Raji (cell line): ENCODE measurements around the gene STAC2.

Experiments
- POLR2A ChIP-seq: IDR thresholded peaks from 2 replicates; pipeline ENCODE4 v1.6.1; 2011; ENCODE audit warnings: low read depth, low read length, control low read depth; ENCODE audit not compliant: insufficient read depth

STAC2 gene

DNA sequence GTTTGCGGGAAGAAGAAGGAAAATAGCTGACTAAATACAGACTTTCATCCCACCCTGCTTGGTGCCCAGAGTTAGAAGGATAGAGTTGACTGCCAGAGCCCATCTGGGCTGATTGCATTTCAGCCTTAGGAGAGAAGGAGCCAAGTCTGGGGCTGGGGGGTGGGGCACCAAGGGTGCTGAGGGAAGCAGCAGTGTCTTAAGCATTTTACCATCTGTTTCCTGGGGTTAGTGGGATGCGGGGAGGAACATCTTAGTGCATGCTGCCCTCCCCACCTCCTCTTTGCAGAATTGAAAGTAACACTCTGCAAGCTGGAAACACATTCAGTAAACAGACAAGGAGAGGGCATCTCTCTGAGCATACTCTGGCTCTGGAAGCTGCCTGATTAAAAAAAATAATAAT, 58.3 kb downstream of the STAC2 start:
- TF ChIP-seq POLR2A: no peak

DNA sequence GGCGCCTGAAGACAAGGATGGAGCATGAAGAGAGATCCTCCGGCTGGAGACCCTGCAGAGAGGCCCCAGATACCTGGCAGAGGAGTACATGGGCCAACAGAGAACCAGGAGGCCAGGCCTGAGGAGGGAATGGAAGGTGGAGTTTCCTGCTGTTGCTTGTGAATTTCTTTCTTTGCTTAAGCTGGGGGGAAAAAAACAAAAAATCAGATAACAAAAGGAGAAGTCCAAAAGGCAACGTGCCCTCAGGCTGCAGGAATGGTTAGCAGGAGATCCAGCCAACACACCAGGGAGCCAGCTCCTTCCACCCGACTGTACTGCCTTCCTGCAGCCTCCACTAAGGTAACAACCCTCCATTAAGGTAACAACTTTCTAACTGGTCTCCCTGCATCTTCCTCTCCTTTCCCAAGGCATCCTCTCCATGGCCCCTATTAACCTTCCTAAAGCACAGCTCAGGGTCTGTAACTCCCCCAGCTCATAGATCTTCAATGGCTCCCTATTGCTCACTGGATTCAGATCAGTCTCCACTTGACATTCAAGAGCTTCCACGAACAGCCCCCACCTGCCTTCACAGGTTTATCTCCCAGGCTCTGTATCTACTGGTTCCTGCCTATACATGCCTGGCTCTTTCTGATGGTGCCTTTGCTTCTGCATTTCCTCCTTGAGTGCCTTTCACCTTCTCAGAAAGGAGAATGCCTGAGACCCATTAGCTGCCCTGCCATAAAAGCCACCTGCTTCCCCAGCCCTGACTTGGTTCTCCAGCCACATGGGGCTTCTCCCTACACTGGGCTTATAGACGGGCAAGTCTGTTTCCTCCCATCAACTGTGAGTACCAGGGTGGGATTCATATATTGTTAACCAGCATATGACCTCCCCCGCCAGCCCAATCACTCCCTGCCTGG, 59.1 kb downstream of the STAC2 start:
- TF ChIP-seq POLR2A: no peak

DNA sequence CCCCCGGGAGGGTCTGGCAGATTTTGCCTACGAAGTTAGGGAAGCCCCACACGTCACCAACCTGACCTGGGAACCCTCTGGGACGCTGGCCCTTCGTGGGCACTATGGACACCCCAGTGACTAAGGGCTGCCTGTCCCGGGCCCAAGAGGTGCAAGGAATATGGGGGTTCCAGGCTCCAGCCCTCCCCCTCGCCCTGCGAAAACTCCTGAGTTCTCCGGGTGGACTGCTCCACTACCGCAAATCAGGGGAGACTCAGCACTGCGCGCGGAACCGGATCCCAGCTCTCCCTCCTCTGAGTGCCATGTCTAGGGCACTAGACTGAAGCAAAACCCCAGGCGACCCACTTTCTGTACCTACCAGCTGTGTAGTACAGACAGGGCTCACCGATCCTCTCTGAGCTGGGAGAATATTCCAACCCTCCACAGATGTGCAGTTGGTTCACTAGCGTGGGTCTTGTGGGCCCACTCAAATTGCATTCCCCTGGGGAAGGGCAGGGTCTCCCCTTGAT, 59.9 kb downstream of the STAC2 start, which contains the start of gene ARL5C:
Gene ARL5C (minus strand): TSS at position 321 of the 509 bp plus-strand sequence. CDS start 401 bp downstream, outside the sequence.
- no peak for TF ChIP-seq POLR2A

DNA sequence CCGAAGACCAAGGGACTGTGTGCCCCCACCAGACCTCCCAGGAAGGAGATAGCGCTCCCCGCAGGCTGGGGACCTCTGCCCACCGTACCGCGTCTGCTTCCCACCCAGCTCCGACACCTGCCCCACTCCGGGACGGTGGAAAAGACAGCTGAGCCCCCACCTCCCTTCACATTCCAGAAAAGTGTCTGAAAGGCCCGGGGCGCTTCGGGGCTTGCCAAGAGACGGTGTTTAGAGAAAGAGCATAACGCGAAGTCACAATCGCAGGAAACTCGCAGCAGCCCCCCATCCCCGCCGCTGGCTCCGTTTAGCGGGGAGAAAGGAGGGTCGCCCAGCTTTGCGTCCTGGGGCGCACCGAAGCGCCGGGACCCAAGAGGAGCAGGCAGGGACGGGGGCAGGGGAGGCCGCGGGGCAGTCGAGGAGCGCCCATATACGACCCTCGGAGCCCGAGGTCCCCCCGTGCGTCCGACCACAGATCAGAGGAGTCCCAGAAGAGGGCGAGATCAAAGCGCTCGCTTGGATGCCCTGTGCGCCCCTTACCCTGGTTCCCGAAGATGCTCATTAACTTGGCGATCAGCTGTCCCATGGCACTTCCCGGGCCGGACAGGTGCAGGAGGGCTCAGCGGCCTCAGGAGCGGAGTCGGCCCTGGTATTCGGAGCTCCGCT, 60.4 kb downstream of the STAC2 start:
- TF ChIP-seq POLR2A: no peak

DNA sequence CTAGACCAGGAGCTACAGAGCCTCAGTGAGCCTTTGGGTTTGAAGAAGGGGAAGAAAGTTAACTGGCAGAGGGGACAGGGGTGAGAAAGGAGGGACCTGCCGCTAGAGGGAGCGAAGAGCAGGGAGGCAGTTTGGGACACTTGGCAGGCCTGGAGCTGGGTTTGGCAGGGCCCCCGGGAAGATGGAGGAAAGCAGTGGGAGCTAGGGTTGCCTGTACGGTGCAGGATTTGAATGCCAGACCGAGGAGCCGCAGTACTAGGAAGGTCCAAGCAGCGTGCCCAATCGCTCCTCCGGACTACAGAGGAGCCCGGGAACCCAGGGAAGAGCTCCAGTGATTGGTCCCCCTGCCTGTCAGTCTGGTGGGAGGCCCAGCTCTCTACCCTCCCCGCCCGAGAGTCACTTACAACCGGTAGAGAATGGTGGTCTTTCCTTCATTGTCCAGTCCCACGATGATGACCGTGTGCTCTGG, 61.0 kb downstream of the STAC2 start:
- peak; percentile 42; the same call in 1 of the 2 replicates for TF ChIP-seq POLR2A

DNA sequence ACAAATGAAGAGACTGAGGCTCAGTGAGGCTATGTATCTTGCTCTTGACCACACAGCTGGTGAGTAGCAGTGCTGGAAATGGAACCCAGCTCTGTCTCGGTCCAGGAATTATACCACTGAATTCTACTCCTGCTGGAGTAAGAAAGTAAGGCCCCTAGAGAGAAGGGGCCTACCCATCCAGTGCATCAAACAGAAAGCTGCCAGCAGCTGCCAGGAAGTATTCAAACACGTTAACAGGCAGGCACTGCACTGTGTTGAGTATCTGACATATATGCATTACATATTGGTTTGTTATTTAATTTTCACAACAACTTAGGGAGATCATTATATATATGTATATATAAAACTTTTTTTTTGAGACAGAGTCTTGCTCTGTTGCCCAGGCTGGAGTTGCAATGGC, 63.8 kb downstream of the STAC2 start:
- TF ChIP-seq POLR2A: no peak
